HG03442 (cell line): ENCODE data around the gene MOG.
A peak's percentile ranks its signal among the peaks of the same experiment; 100 is the strongest.

Experiments
- ATAC-seq: cut with Tn5 transposase; IDR thresholded peaks from one replicate; pipeline ENCODE4 v1.9.1; 2021; ENCODE audit warnings: mild to moderate bottlenecking, moderate library complexity; ENCODE audit not compliant: unreplicated experiment

The MOG gene

DNA sequence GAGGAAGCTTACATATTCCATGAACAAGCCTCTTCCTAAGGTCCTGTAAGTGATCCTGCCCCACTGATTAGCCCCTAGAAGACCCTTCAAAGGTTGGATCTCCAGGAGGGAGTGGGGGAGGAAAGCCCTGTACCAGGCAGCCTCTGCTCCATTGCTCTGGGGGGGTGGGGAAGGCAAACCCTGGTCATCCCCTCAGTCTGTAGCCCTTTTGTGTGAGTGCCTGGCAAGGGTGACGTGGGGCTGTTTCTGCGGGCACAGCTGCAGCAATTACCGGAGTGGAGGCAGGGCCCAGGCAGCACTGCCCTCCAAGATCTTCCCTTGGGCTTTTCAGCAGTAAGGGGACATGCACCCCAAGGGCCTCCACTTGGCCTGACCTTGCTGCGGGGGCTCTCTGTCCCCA, at the start of gene MOG:
MOG (plus strand) TSS at position 295 of the 400 bp plus-strand sequence. CDS start 118 bp downstream, outside the sequence.
- ATAC-seq = no peak

DNA sequence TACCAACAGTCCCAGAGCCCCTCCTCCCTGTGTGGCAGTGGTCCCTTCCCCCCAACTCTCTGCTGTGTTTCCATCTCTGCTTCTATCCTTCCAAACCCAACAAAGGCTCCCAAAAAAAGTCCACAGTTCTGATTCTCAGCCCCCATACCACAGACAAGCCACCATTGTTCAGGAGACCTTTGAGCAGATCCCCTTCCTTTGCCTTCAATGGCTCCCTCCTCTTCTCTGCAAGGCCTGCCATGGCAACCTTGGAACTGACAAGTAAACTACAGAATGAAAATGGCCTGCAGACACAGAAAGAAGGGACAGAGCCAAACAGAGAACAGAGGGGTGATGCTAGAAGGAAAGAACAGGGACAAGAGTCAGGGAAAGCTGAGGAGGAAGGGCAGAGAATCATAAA, 48.8 kb upstream of the MOG start:
- no peak for ATAC-seq

DNA sequence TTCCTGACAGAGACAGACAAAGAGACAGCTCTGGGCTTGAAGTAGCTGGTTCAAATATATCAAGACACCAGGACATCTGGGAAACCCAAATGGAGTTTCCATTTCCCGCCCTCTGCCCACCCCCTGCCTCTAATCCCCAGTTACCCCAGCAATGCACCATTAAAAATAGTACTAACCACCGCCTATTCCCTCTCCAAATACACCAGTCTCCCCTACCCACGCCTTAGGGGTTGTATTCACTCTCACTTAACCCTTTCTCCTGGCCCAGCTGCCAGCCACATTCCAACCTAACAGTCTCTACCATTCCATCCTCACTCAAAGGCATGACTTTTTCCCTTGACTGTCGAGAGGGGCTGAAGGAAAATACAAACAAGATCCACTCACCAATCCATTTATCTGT, 46.4 kb upstream of the MOG start:
- ATAC-seq = no peak

DNA sequence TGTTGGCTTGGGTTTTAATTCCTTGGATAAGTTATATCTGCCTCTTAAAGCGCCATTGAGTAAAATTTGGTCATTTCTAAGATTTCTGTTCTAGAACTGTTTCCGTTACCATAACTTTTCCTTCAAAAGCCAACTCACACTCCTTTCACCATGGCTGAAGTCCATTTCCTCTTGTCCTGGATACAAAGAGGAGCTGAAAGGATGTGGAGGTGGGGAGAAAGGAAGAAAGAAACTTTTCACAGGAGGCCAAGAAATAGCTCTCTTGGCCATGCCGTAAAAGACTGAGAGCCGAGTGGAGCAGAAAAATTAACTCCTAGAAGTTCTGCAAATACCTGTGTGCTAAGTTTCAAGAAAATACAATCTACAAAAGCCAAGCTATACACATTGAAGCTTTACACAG, 45.5 kb upstream of the MOG start:
- no peak for ATAC-seq

DNA sequence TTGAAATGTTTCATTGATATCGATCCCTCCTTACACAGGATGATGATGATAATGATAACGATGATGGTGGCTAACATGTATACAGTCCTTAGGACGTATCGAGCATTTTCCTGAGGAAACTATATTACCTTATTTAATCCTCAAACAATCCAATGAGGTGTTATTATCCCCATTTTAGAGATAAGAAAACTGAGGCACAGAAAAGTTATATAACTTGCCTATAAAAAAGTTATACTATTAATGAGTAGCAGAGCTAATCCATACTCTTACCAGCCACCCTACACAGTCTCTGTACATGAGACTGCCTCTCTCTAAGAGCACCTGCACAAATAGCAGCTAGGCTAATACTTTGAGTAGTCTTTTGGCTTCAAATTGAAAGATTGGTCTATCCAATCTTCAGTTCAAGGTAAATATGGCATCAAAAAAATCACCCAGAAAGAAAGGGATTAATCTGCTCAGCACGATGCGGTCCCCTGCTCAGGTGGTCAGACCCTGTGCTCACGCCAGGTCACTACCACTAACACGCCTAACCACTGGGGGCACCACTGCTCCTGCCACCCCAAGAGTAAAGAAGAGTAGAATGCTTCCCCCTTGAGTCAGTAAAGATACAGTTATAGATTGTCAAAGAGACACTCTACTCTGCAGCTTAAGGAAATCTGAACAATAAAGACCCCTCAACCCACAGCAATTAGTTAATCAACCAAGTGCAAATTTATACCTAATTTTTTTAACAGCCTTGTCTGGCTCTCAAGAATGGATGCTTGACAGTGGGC, 38.9 kb upstream of the MOG start:
- no peak for ATAC-seq

DNA sequence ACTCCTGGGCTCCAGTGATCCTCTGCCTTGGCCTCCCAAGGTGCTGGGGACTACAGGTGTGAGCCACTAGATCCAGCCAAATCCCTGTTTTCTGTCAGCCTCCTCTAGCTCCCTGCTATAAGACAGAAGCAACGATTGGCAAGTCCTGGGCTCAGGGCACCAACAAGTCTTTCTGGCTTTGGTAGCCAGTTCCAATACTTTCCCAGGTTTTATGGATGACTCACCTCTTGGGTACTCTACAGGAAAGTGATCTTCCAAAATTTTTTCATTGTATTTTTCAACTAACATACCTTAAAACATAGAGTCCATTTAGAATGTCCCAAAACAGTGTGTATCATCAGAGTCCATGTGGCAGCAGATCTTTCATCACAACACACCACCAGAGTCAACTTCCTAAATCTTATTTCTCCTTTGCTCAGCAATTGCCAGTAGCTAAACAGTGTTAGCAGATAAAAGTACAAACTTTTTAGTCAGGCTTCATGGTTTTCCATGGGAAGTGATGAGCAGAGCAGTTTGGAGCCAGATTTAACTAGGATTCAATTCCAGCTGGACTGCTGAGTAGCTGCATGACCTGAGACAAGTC, 37.2 kb upstream of the MOG start:
- no peak for ATAC-seq

DNA sequence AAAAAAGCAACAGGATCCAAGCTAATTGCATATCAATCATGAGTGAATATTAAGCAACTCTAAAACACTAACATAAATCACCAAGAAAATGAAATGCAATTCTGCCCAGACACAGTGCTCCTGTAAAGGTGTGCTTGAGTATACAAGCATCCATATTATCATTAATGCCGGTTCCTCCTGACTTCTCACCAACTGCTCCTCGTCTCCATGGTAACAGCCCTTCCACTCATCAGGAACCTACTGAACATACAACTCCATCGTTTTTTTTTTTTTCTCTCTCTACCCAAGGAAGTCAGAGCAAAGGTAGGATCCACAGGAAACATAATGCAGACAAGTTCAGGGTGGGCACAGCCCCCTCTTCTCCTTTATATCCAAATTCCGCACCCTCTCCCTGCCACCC, 36.3 kb upstream of the MOG start:
- no peak for ATAC-seq

DNA sequence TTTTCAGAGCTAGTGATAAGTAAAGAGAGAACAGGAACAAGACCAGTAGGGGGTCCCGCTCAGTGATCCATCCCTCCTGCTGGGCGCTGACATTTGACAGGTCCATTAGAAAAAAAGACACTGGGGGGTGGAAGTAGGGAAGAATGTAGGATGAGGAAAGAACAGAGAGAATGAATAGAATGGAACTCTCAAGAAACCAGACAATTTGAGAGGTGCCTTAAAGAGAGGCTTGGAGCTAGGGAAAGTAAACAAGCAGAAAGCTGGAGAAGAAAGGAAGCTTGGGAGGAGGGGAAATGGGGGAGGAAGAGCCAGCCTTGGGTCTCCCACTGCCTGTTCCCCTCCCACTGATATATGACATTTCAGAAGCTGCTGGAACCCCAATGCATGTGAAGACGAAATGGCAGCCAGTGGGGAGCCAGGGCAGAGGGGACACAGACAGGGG, 32.4 kb upstream of the MOG start:
- ATAC-seq = no peak

DNA sequence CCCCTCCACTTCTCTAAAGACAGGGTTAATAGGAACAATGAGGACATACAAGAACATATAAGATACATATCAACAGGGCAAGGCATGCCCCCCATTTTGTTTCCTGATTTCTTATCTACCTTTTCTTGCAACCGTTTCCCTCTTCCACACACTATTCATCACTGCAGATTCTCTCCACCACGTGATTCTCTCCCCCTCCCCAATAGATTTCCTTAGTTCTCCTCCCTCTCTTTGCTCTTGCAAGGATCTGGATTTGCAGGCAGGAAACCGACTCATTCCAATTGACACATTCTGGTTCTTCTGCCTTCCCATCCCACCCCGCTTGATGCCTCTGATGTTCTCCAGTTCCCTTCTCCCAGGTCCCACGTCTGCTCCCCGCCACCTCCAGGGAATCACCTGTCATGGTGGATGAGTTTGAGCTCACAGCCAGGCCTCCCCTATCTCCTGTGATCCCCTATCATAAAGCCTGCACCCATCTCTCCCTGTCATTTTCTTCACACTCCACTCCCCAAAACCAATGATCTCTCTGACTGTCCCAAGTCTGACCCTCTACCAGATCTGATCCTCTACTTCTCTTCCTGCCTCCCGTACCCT, 31.5 kb upstream of the MOG start:
- ATAC-seq = no peak

DNA sequence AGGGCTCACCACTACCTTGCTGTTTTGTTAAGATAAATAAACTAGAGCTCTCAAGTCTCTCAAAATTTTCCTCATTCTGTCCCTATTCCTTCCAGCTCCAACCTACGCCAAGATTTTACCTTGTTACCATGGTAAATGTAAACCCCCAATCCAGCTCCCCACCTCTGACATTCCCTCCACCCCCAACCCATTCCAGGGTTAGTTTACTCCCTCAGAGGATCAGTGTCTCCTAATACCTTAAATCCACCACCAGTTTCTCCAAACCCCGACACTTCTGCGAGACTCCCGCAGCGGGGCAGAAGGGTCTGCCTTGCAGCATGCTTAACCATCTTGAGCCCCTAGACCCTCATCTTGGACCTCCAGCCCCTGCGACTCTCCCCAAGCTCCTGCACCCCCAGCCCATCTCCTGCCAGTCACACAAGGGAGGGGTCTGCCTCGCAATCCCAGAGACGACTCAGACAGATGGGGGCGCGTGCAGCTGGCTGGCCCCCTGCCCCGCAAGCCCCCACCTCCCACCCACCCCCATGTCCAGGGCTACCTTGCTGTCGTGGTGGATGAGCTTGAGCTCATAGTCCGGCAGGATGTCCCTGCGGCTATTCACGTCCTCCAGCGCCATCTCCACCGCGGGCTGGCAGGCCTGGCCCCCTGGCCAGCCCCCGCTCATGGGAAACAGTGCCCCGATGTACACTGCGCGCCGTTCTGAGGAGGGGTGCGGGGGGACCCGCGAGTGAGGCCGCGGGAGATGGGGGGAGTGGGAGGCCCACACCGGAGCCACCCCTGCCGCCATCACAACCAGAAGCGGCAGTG, 29.7 kb upstream of the MOG start:
- no peak for ATAC-seq

DNA sequence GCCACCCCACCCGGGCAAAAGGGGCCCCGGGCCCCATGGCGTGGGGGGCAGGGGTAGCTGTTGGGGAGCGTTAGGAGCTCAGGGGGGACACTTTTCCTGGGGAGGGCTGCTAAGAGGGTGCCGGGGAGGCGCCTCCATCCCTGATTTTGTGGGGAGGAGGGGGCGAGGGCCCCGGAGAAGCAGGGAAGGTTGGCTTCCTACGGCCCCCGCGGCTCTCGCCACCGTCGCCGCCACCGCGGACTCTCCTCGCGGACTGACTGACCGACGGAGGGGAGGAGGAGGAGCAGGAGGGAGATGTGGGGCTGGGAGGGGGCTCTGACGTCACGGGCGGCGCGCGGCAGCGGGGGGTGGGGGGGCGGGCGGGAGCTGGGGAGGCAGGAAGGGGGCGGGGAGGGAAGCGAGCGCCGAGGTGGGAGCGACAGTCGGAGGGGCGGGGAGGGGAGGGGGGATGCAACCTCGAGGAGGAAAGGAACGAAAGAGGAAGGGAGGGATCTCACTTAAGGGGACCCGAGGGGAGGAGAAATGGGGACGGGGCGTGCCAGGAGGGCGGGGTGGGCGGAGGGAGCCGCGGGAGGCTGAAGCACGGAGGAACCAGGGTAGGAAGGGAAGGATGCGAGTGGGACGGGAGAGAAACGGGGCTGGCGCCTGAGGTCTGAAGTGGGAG, 29.0 kb upstream of the MOG start:
- no peak for ATAC-seq

DNA sequence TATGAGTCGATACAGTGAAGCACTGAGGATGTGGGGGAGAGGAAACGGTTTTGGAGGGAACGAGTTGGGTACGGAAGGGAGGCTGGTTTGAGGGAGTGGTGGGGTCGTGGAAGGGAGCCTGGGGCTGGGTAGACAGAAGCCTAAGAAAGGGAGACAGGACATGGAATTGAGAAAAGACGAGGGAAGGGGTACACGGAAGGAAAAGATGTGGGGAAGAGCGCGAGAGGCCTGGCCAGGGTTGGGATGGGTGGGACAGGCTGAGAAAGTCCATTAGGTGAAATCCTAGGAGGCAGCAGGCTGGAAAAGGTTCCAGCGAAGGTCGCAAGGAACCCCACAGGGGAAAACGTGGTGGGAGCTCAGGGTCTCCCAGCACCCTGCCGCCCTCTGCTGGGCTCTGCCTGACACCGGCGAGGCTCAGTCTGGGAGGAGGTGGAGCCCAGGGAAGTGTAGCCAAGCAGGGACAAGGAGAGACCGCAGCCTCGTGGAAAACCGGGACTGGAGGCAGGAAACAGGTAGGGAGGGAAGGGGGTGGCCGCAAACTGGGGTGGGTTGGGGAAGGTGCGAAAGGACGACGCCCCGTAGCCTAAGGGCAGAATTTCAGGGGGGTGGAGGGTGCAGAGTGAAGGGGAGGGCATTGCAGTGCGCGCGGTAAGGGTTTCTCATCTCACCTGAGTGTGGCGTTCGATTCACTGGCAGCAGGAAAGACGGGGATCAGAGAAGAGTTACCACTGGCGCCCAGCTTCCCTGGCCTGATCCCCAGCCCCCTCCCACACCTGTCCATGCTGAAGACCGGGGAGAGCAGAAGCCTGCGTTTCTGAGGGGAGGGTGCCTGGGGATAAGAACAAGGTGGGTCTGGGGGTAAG, 28.2 kb upstream of the MOG start:
- ATAC-seq = no peak

DNA sequence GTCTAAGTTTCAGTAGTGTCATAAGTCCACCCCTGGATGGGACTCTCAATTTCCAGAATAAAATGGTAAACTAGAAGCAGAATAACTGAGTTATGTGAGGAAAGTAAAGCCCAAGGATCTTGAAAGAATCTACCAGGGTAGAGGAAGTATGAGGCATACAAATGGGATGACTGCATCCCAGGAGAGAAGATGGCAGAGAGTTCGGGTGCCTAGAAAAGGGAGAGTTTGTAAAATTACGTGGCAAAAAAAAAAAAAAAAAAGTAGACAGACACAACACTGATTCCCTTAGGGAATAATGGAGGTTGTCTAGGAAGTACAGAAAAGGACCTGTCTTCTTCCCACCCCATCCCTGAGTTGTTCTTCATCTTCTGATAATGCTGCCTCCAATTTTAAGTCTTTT, 27.3 kb upstream of the MOG start:
- no peak for ATAC-seq

DNA sequence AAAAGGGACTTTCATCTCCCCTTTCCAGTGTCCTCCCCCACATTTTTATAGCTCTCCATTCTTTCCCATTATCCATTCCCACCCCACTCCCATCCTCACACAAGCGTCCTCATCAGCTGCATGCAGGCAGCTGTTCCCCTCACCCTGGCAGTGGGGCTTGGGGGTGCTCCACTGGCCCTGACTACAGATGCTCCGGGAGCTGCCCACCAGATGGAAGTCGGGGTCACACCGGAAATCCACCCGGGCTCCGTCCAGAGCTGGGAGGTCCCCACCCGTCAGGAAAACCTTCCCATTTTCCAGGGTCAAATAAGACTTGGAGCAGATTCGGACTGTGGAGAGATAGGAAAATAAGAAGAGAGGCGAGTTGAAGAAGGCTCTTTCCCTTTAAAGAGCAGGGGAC, 26.6 kb upstream of the MOG start:
- ATAC-seq = no peak

DNA sequence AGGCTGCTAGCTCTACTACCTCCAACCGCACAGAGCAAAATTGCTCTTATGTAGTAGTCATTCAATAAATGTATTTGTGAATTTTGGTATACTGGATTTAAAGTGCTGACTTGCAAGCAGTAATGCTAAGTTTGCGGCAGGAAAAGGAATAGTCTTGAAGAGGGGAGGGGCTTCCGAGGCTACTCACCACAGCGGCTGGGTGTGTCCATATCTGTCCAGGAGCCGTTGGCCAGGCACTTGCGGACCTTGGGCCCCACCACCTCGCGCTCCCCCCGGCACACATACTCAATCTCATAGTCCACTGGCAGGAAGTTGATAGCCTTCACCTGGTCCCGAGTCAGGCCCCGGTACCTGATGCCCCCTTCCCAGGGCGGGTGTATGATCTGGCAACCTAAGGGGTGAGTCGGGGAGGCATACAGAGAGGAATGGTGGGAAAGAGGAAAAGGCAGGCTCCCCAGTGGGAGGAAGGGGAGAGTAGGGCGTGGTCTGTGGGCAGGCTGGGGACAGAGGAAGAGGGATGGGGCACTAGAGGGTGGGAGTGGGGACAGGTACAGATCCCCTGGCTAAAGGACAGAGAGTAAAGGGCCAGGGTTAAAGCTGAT, 25.6 kb upstream of the MOG start:
- no peak for ATAC-seq

DNA sequence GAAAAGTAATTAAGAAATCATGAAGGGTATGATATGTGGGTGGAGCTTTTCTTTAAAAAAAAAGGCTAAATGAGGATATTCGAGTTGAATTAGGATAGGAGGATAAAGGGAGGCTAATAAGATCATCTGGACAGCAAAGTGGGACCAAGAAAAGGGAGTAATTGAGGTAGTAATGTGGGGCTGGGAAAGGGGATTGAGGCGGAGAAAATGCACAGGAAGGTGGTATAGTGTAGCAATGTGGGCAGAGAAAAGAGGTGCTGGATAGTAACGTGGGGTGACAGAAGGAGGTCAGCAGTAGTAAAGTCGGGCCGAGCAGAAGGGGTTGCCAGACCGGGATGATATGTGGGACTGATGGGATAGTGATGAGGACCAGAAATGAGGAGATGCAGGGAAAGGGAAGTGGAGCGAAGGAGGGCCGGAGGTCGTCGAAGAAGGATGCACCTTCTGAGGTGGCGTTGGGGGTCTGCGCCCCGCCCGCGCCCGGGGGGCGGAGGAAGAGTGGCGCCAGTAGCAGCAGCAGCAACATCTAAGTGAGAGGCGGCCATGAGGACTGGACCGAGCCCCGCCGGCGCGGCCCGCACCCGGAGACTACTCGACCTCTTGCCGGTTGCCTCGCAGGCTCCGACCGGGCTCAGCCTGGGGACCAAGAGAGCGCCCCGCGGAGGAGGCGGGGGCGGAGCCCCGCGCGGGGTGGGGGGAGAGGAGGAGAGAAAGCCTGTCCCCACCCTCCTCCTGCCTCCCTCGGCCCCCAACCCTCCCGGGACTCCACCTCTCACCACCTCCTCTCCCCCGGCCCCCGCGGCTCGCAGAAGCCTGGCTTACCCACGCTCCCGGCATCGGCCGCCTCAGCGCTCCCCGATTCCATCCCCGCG, 24.8 kb upstream of the MOG start:
- ATAC-seq = peak; percentile 31

DNA sequence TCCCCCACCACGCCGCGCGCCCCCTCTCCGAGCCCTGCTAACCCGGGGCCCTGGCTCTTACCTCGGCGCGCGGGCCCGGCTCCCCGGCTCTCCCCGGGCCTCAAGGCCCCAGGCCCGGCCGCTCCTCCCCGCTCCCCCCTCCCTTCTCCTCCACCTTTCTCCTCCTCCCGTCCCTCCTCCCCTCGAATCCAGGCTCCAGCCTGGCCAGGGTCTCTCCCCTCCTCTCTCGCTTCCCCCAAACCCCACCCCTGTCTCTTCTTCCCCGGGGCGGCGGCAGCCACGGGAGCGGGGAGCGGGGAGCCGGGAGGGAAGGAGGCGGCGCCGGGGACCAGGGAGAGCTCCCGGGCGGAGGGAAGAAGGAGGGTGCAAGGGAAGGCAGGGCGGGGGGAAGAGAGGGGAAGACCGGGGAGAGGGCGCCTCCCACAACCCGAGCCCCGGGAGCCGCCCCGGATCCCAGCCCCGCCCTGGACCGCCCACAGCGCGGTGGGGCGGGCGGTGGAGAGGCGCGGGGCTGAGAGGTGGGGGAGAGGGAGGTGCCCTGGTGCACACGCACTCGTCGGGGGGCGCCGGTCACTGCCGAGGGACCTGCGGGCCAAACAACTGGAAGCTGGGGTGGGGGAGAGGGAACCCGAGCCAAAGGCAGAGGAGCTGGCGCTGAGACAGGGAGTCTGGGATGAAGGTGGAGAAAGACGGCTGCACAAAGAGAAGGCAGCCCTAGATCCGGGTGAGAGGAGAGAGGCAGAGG, 23.9 kb upstream of the MOG start, which contains the start of gene GABBR1:
GABBR1 (minus strand) TSS at position 395 of the 745 bp plus-strand sequence. CDS start 798 bp downstream, outside the sequence.
- ATAC-seq = peak; percentile 69

DNA sequence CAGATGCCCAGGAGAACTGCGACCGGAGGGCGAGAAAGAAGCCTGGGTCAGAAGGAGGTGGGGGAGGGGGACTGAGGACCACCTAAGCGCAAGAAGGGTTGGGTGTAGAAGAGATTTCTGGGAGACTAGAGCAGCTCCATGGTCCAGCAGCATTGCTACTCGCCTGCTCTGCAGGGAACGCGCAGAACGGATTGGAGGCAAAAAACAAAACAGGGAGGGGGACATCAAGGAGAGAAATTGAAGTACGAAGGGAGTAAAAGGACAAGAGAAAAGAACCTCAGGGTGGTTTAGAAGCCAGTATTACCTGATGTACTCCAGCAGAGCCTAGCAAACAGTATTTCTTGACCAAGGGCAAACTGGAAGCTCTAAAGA, 23.4 kb upstream of the MOG start:
- no peak for ATAC-seq
